ENCODE data around the gene HTR4. TPM values are rescaled to one million over a fixed set of nuclear protein-coding genes. Genes with fewer than 3 reads are reported as not detected.

HTR4 gene
- total and polyA plus RNA-seq, 2 of the 4 experiments (the other 2 are of a cell fraction), result not detected

DNA sequence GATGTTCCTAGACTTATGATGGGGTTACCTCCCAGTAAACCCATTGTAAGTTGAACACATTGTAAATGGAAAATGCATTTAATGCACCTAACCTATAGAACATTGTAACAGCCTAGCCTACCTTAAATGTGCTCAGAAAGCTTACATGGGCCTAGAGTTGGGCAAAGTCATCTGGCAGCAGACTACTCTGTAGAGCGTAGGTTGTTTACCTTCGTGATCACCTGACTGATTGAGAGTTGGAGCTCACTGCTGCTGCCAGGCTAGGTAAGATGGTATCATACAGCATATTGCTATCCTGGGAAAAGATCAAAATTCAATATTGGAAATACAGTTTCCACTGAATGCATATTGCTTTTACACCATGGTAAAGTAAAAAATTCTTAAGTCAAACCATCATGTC is 95.4 kb downstream of the HTR4 start:
- Histone ChIP-seq H3K56ac (ENCODE audit: extremely low read depth, insufficient read depth, low read length) (no peak overlapping the region), H3K23ac (ENCODE audit: low read depth, low read length) (no peak overlapping the region), H2AK5ac (ENCODE audit: low read depth, low read length) (no peak overlapping the region), H3K27ac (ENCODE audit: insufficient read depth, low read length) (no peak overlapping the region), H2AFZ (replicated peaks; ENCODE audit: low read length, poor library complexity) (no peak overlapping the region), H2AK9ac (replicated peaks; ENCODE audit: low read depth, low read length, poor library complexity) (no peak overlapping the region), H3K4me2 (ENCODE audit: low read depth, low read length) (no peak overlapping the region), H3K9ac (ENCODE audit: low read depth, low read length) (no peak overlapping the region), H4K8ac (ENCODE audit: low read depth in 2 of 2, low read length in 2 of 2) (no peak overlapping the region), H2BK120ac (ENCODE audit: low read depth, low read length) (no peak overlapping the region), H3K27me3 (ENCODE audit: control insufficient read depth, insufficient read depth, low read length) (0 out of 2 replicates have a peak, but pooled peaks cover 1% of the 10 kb centered on the region), H4K20me1 (ENCODE audit: insufficient read depth, low read length) (no peaks in the 10 kb centered on the region), H2BK15ac (ENCODE audit: low read depth, low read length) (no peak overlapping the region), H2BK5ac (ENCODE audit: low read depth, low read length, poor library complexity, severe bottlenecking) (no peak overlapping the region), H3K4ac (ENCODE audit: low read depth, low read length) (no peak overlapping the region), H3K9me1 (ENCODE audit: insufficient read depth, low read length) (no peaks in the 10 kb centered on the region), H3K4me3 (ENCODE audit: insufficient read depth, low read depth, low read length) (no peak overlapping the region), H3K4me1 (ENCODE audit: control insufficient read depth, insufficient read depth, low read length) (no peaks in the 10 kb centered on the region), H3K79me1 (ENCODE audit: low read depth in 1 of 2, low read length in 2 of 2) (no peaks in the 10 kb centered on the region), H3K18ac (ENCODE audit: low read depth, low read length) (no peak overlapping the region), H4K5ac (ENCODE audit: low read depth, low read length) (no peak overlapping the region), H2BK20ac (ENCODE audit: low read depth, low read length) (no peak overlapping the region), H3K14ac (replicated peaks; ENCODE audit: low read depth, low read length) (no peak overlapping the region), H3K9me3 (ENCODE audit: control insufficient read depth, insufficient read depth, low read length) (no peaks in the 10 kb centered on the region), H3K36me3 (ENCODE audit: control insufficient read depth, insufficient read depth, low read length) (no peaks in the 10 kb centered on the region), H4K91ac (ENCODE audit: insufficient read depth, low read depth, low read length) (no peak overlapping the region)
- WGBS, 2 experiments (ENCODE audit: extremely low coverage in 2 of 2, insufficient read length in 1 of 2), result no CpG with 5 or more reads among the region's 2 CpGs
- ATAC-seq (ENCODE audit: low read depth), result no peak
- TF ChIP-seq, protein P1, sequence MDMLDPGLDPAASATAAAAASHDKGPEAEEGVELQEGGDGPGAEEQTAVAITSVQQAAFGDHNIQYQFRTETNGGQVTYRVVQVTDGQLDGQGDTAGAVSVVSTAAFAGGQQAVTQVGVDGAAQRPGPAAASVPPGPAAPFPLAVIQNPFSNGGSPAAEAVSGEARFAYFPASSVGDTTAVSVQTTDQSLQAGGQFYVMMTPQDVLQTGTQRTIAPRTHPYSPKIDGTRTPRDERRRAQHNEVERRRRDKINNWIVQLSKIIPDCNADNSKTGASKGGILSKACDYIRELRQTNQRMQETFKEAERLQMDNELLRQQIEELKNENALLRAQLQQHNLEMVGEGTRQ (IDR thresholded peaks at IDR 0.05; ENCODE audit: low read depth, low read length), result no peak
- TF ChIP-seq RFX5 (IDR thresholded peaks at IDR 0.05; ENCODE audit: low read depth, low read length) (no peak), POLR2A (IDR thresholded peaks at IDR 0.05; ENCODE audit: low read depth, low read length) (no peak), CEBPB (IDR thresholded peaks at IDR 0.05; ENCODE audit: low read depth, low read length) (no peak), RCOR1 (IDR thresholded peaks at IDR 0.05; ENCODE audit: insufficient replicate concordance, low read length) (no peak), SMC3 (IDR thresholded peaks at IDR 0.05; ENCODE audit: low read depth, low read length) (no peak), MXI1 (IDR thresholded peaks at IDR 0.05; ENCODE audit: borderline replicate concordance, low read depth, low read length) (no peak), NFE2L2 (IDR thresholded peaks at IDR 0.05; ENCODE audit: low read depth, low read length) (no peak), BHLHE40 (IDR thresholded peaks at IDR 0.05; ENCODE audit: low read depth, low read length) (no peak), CHD1 (IDR thresholded peaks at IDR 0.05; ENCODE audit: low read depth, low read length) (no peak), MAFK (IDR thresholded peaks at IDR 0.05; ENCODE audit: low read depth, low read length) (no peak)
- TF ChIP-seq, protein P2, sequence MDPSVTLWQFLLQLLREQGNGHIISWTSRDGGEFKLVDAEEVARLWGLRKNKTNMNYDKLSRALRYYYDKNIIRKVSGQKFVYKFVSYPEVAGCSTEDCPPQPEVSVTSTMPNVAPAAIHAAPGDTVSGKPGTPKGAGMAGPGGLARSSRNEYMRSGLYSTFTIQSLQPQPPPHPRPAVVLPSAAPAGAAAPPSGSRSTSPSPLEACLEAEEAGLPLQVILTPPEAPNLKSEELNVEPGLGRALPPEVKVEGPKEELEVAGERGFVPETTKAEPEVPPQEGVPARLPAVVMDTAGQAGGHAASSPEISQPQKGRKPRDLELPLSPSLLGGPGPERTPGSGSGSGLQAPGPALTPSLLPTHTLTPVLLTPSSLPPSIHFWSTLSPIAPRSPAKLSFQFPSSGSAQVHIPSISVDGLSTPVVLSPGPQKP (IDR thresholded peaks at IDR 0.05; ENCODE audit: borderline replicate concordance, low read depth, low read length), result no peak
- TF ChIP-seq, protein P3, sequence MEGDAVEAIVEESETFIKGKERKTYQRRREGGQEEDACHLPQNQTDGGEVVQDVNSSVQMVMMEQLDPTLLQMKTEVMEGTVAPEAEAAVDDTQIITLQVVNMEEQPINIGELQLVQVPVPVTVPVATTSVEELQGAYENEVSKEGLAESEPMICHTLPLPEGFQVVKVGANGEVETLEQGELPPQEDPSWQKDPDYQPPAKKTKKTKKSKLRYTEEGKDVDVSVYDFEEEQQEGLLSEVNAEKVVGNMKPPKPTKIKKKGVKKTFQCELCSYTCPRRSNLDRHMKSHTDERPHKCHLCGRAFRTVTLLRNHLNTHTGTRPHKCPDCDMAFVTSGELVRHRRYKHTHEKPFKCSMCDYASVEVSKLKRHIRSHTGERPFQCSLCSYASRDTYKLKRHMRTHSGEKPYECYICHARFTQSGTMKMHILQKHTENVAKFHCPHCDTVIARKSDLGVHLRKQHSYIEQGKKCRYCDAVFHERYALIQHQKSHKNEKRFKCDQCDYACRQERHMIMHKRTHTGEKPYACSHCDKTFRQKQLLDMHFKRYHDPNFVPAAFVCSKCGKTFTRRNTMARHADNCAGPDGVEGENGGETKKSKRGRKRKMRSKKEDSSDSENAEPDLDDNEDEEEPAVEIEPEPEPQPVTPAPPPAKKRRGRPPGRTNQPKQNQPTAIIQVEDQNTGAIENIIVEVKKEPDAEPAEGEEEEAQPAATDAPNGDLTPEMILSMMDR (conservative IDR thresholded peaks at IDR 0.05; ENCODE audit: low read depth, low read length), result no peak
- BruUV-seq (replicated peaks), result no TSS peak
- ChIA-PET POLR2A (ENCODE audit: unreplicated experiment) (no interaction called here), CTCF (no interaction called here)
- dilution Hi-C loops (cut with HindIII; ENCODE audit: low sequenced_read_pairs, unreplicated experiment) (no loop called here), intact Hi-C loops (cut with micrococcal nuclease) (no loop called here), in situ Hi-C loops (cut with MboI; ENCODE audit: low sequenced_read_pairs) (no loop called here)
- no peak for DNase-seq

All from IMR-90 (cell line).